Lower lobe of right lung (tissue), 2 donors: Measurements from ENCODE around the gene DNM3. TPM values are rescaled to one million over a fixed set of nuclear protein-coding genes. Genes with fewer than 3 reads are reported as not detected.

Experiments
- ATAC-seq, 2 donors: fragments of 200-7000 bp; cut with Tn5 transposase; one replicate each; pipeline ENCODE4 v1.9.1; 2020 to 2022; ENCODE audit warnings: mild to moderate bottlenecking in 2 of 2, moderate library complexity in 2 of 2
- DNase-seq: peaks from one replicate; pipeline ENCODE4 v3.0.0-alpha.2; 2020
- H3K27ac ChIP-seq: fragments of 200-600 bp; one replicate; pipeline ENCODE4 v1.8.0; 2022
- H3K27me3 ChIP-seq: fragments of 200-600 bp; one replicate; pipeline ENCODE4 v1.8.0; 2022; ENCODE audit warnings: low read depth
- H3K36me3 ChIP-seq: fragments of 200-600 bp; one replicate; pipeline ENCODE4 v1.8.0; 2022; ENCODE audit warnings: mild to moderate bottlenecking
- H3K4me1 ChIP-seq: fragments of 200-600 bp; one replicate; pipeline ENCODE4 v1.8.0; 2022
- H3K4me3 ChIP-seq: fragments of 200-600 bp; one replicate; pipeline ENCODE4 v1.8.0; 2022; ENCODE audit warnings: mild to moderate bottlenecking
- H3K9me3 ChIP-seq: fragments of 200-600 bp; one replicate; pipeline ENCODE4 v1.8.0; 2022
- intact Hi-C: fragments of 100-400 bp; cut with DNase I; formaldehyde crosslinking; loops from one replicate; pipeline ENCODE4 v1.11.0; 2022
- long read RNA-seq: library from polyadenylated mRNA; unstranded; transcript quantifications from one replicate; pipeline ENCODE4 v2.0.0, GENCODE V29; 2021
- total RNA-seq: library from RNA; stranded (reverse); fragmentation: NEBNext Ultra II Directional; extraction: Animal tissue kit (Norgen Biotek cat#: 25700); gene quantifications from one replicate; pipeline ENCODE4 v1.2.1, GENCODE V29; 2021
- TF ChIP-seq, protein P1 (sequence below): fragments of 200-600 bp; IDR thresholded peaks from one replicate; pipeline ENCODE4 v1.8.0; 2022; ENCODE audit warnings: antibody characterized with exemption, mild to moderate bottlenecking
- donor health status: DM: no; HTN: yes; CAD: no; lungs with severe emphysema.

Gene DNM3
- 12.4 TPM for total RNA-seq
- long read RNA-seq, partial matches to known transcripts, result 2 of 7 reads
- long read RNA-seq, other reads (novel, unspliced or antisense), result 5 of 7 reads

GRCh38 chr1:171841050-171841910, at the start of gene DNM3:
Gene DNM3 (plus strand): TSS chr1:171841498. CDS start chr1:171841657, 159 bp downstream.
- intact Hi-C loops, result no loop called here
- H3K4me3 ChIP-seq, result peak within 1 kb of the TSS; percentile 93
- H3K4me1 ChIP-seq, result peaks cover 6% of the 10 kb centered on the region
- H3K36me3 ChIP-seq, result no peaks in the 10 kb centered on the region
- peak within 1 kb of the TSS; percentile 84 for H3K27ac ChIP-seq
- ATAC-seq, result peak; percentile 99
- peak; percentile 88 for DNase-seq
- TF ChIP-seq, protein P1, sequence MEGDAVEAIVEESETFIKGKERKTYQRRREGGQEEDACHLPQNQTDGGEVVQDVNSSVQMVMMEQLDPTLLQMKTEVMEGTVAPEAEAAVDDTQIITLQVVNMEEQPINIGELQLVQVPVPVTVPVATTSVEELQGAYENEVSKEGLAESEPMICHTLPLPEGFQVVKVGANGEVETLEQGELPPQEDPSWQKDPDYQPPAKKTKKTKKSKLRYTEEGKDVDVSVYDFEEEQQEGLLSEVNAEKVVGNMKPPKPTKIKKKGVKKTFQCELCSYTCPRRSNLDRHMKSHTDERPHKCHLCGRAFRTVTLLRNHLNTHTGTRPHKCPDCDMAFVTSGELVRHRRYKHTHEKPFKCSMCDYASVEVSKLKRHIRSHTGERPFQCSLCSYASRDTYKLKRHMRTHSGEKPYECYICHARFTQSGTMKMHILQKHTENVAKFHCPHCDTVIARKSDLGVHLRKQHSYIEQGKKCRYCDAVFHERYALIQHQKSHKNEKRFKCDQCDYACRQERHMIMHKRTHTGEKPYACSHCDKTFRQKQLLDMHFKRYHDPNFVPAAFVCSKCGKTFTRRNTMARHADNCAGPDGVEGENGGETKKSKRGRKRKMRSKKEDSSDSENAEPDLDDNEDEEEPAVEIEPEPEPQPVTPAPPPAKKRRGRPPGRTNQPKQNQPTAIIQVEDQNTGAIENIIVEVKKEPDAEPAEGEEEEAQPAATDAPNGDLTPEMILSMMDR, result no peak
- H3K9me3 ChIP-seq, result no peaks in the 10 kb centered on the region
- no peaks in the 10 kb centered on the region for H3K27me3 ChIP-seq

- ATAC-seq, result no peak
- Histone ChIP-seq H3K4me3 (no peak overlapping the region), H3K27ac (no peak overlapping the region), H3K4me1 (no peaks in the 10 kb centered on the region), H3K36me3 (peaks cover 100% of the 10 kb centered on the region), H3K27me3 (no peaks in the 10 kb centered on the region), H3K9me3 (no peaks in the 10 kb centered on the region)
- DNase-seq, result no peak
- intact Hi-C loops, result no loop called here
- TF ChIP-seq, protein P1, result no peak
Observed at GRCh38 chr1:171792656-171793369, 48.5 kb upstream of the DNM3 start.

- H3K27ac ChIP-seq, result no peak overlapping the region
- intact Hi-C loops, result no loop called here
- ATAC-seq, result no peak
- TF ChIP-seq, protein P1, result no peak
- H3K4me1 ChIP-seq, result no peaks in the 10 kb centered on the region
- H3K36me3 ChIP-seq, result peaks cover 100% of the 10 kb centered on the region
- no peaks in the 10 kb centered on the region for H3K27me3 ChIP-seq
- no peaks in the 10 kb centered on the region for H3K9me3 ChIP-seq
- DNase-seq, result no peak
- H3K4me3 ChIP-seq, result no peak overlapping the region
Observed at GRCh38 chr1:171793636-171794035, 47.7 kb upstream of the DNM3 start.

- DNase-seq, result no peak
- intact Hi-C loops, result no loop called here
- Histone ChIP-seq H3K36me3 (peaks cover 96% of the 10 kb centered on the region), H3K4me3 (no peak overlapping the region), H3K27ac (no peak overlapping the region), H3K4me1 (no peaks in the 10 kb centered on the region), H3K9me3 (no peaks in the 10 kb centered on the region), H3K27me3 (no peaks in the 10 kb centered on the region)
- TF ChIP-seq, protein P1, result no peak
- no peak for ATAC-seq
Observed at GRCh38 chr1:171794085-171794484, 47.2 kb upstream of the DNM3 start.

DNA sequence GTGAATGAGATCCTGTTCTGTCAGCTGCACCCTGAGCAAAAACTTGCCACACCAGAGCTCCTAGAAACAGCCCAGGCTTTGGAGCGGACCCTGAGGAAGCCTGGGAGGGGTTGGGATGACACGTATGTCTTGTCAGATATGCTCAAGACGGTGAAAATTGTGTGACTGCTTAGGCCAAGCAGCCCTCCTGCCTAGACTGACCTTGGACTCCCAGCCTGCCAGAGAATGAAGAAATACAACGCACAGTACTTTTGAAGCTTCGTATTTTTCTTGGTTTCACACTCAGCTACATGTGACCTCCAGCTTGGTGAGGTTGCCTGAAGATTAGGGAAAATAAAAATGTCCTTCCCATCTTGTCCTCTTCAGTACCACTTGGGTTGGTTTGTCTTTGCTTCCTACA, 44.7 kb upstream of the DNM3 start:
- TF ChIP-seq, protein P1, result no peak
- H3K27me3 ChIP-seq, result no peaks in the 10 kb centered on the region
- H3K4me3 ChIP-seq, result no peak overlapping the region
- H3K27ac ChIP-seq, result no peak overlapping the region
- H3K36me3 ChIP-seq, result peaks cover 79% of the 10 kb centered on the region
- ATAC-seq, result no peak
- intact Hi-C loops, result no loop called here
- no peaks in the 10 kb centered on the region for H3K9me3 ChIP-seq
- H3K4me1 ChIP-seq, result no peaks in the 10 kb centered on the region
- DNase-seq, result no peak
